Measurements from ENCODE around the gene CD244. TPM values are rescaled to one million over a fixed set of nuclear protein-coding genes. Genes with fewer than 3 reads are reported as not detected.

The CD244 gene
- total RNA-seq, 6 donors from 2014 or later, result 0.78 to 4.1 (median 2.0) TPM

GRCh38 chr1:160835751-160836150 is 26.9 kb downstream of the CD244 start:
- H3K27ac ChIP-seq, result peak overlapping the region in 2 of 4 donors; percentile 7 to 54
- no peaks in the 10 kb centered on the region for H3K27me3 ChIP-seq
- WGBS, 2 donors, result 70 to 75% methylated on average over 3 of the region's 3 CpGs
- no peak overlapping the region for H3K4me3 ChIP-seq
- no peak for ATAC-seq (ENCODE audit: low FRiP score in 2 of 2)
- no peaks in the 10 kb centered on the region for H3K9me3 ChIP-seq
- no peaks in the 10 kb centered on the region for H3K36me3 ChIP-seq
- DNase-seq, result no peak
- TF ChIP-seq EP300 (IDR thresholded peaks at IDR 0.05) (no peak), CTCF (IDR thresholded peaks at IDR 0.05) (no peak), POLR2A (IDR thresholded peaks at IDR 0.05) (no peak), POLR2AphosphoS5 (IDR thresholded peaks at IDR 0.05) (no peak)
- H3K4me1 ChIP-seq, result peaks cover 8 to 21% (median 14%) of the 10 kb centered on the region in 4 donors

- no peaks in the 10 kb centered on the region for H3K36me3 ChIP-seq
- no peaks in the 10 kb centered on the region for H3K9me3 ChIP-seq
- no peaks in the 10 kb centered on the region for H3K27me3 ChIP-seq
- WGBS, 2 donors, result 81 to 85% methylated on average over 3 of the region's 3 CpGs
- peaks cover 8 to 21% (median 14%) of the 10 kb centered on the region in 4 donors for H3K4me1 ChIP-seq
- TF ChIP-seq POLR2AphosphoS5 (IDR thresholded peaks at IDR 0.05) (no peak), CTCF (IDR thresholded peaks at IDR 0.05) (peak; percentile 36 to 67 (median 57))
- DNase-seq, result no peak
- no peak overlapping the region for H3K4me3 ChIP-seq
- ATAC-seq (ENCODE audit: low FRiP score in 2 of 2), result no peak
- no peak overlapping the region for H3K27ac ChIP-seq
Observed at GRCh38 chr1:160834945-160835565, 27.6 kb downstream of the CD244 start.

GRCh38 chr1:160830321-160831153 is 32.1 kb downstream of the CD244 start:
- H3K4me1 ChIP-seq, result no peaks in the 10 kb centered on the region
- ATAC-seq (ENCODE audit: low FRiP score in 2 of 2), result peak in 1 of 2 donors; percentile 41
- H3K27me3 ChIP-seq, result no peaks in the 10 kb centered on the region
- no peak overlapping the region for H3K27ac ChIP-seq
- WGBS, 2 donors, result 56 to 66% methylated on average over 8 of the region's 8 CpGs
- H3K4me3 ChIP-seq, result no peak overlapping the region
- peak in 1 of 2 donors; percentile 50 for DNase-seq
- no peaks in the 10 kb centered on the region for H3K9me3 ChIP-seq
- H3K36me3 ChIP-seq, result no peaks in the 10 kb centered on the region
- TF ChIP-seq CTCF (IDR thresholded peaks at IDR 0.05) (peak; percentile 26 to 75 (median 54)), EP300 (IDR thresholded peaks at IDR 0.05) (no peak)

DNA sequence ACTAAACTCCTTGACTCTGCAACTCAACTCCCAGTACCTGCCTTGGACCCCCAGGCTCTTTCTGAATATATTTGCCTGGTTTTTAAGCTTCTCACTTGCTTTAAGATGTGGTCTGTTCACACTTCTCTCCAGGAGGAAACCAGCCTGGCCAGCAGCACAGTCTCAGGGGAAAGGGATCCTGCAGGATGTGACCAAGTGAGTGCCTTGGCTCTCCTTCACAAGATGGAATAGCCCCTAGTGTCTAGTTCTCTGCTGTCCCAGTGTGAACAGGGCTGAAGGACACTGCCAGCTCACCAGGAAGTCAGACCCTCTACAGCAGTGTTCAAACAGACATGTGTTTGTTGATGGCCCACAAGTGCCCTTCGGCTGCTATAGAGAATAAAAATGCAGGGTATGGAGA is 32.9 kb downstream of the CD244 start:
- H3K27ac ChIP-seq, result no peak overlapping the region
- no peak overlapping the region for H3K4me3 ChIP-seq
- H3K36me3 ChIP-seq, result no peaks in the 10 kb centered on the region
- no peak for DNase-seq
- no peak for TF ChIP-seq POLR2AphosphoS5 (IDR thresholded peaks at IDR 0.05)
- TF ChIP-seq EP300 (IDR thresholded peaks at IDR 0.05), result no peak
- no peak for TF ChIP-seq POLR2A (IDR thresholded peaks at IDR 0.05)
- TF ChIP-seq CTCF (IDR thresholded peaks at IDR 0.05), result no peak
- H3K4me1 ChIP-seq, result no peaks in the 10 kb centered on the region
- no peaks in the 10 kb centered on the region for H3K9me3 ChIP-seq
- WGBS, 2 donors, result 63 to 90% methylated on average over 1 of the region's 1 CpG
- ATAC-seq (ENCODE audit: low FRiP score in 2 of 2), result no peak
- H3K27me3 ChIP-seq, result no peaks in the 10 kb centered on the region

Measured in upper lobe of left lung (tissue), 6 donors.